WERI-Rb-1 (cell line): ENCODE measurements around the gene NANOG.
"Not testable (repeated sequence)": the region's sequence is repeated elsewhere in the genome, so short reads cannot be mapped to it uniquely, and the experiment has no call there.

ENCODE experiments used
- DNase-seq: peaks from one replicate; pipeline ENCODE4 v3.0.0-alpha.2; 2020
- H3K27ac ChIP-seq: fragments of 250-450 bp; sonication (Bioruptor Pico); 2 replicates; pipeline ENCODE4 v1.5.1; 2020; ENCODE audit warnings: mild to moderate bottlenecking, moderate library complexity
- H3K27me3 ChIP-seq: fragments of 250-450 bp; sonication (Bioruptor Pico); 2 replicates; pipeline ENCODE4 v1.5.1; 2021; ENCODE audit warnings: mild to moderate bottlenecking, low read depth, moderate library complexity; ENCODE audit not compliant: insufficient read depth, severe bottlenecking
- H3K36me3 ChIP-seq: fragments of 250-450 bp; sonication (Bioruptor Pico); 2 replicates; pipeline ENCODE4 v1.5.1; 2020; ENCODE audit warnings: mild to moderate bottlenecking, moderate library complexity
- H3K4me3 ChIP-seq: 2 replicates; pipeline ENCODE4 v1.5.1; 2011; ENCODE audit warnings: low read depth, mild to moderate bottlenecking, control low read depth, low read length
- H3K9me3 ChIP-seq: fragments of 250-450 bp; sonication (Bioruptor Pico); 2 replicates; pipeline ENCODE4 v1.5.1; 2021; ENCODE audit warnings: mild to moderate bottlenecking, moderate library complexity; ENCODE audit not compliant: severe bottlenecking
- TF ChIP-seq, protein P1 (sequence below): IDR thresholded peaks from 2 replicates; pipeline ENCODE4 v1.5.1; 2011; ENCODE audit warnings: low read depth, mild to moderate bottlenecking, control low read depth, inconsistent platforms, low read length

The NANOG gene

DNA sequence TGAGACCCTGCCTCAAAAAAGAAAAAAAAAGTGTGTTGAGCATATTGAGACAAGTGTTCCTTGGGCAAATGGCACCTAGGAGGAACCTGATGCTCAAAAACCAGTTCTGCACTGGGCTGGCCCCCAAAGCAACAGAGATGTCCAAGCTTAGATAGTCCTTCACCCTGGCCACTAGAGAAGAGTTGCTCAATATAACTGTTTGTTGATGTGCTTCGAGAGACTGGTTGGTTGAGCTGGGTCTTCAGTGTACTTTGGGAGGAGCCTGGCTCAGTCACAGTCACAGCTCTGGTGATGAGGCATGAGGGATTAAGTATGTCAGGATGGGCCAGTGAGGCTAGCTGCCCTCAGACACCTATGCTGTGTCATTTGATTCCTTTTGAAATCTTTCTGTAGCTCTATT is 45.5 kb downstream of the NANOG start:
- H3K36me3 ChIP-seq, result no peaks in the 10 kb centered on the region
- TF ChIP-seq, protein P1, sequence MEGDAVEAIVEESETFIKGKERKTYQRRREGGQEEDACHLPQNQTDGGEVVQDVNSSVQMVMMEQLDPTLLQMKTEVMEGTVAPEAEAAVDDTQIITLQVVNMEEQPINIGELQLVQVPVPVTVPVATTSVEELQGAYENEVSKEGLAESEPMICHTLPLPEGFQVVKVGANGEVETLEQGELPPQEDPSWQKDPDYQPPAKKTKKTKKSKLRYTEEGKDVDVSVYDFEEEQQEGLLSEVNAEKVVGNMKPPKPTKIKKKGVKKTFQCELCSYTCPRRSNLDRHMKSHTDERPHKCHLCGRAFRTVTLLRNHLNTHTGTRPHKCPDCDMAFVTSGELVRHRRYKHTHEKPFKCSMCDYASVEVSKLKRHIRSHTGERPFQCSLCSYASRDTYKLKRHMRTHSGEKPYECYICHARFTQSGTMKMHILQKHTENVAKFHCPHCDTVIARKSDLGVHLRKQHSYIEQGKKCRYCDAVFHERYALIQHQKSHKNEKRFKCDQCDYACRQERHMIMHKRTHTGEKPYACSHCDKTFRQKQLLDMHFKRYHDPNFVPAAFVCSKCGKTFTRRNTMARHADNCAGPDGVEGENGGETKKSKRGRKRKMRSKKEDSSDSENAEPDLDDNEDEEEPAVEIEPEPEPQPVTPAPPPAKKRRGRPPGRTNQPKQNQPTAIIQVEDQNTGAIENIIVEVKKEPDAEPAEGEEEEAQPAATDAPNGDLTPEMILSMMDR, result no peak
- H3K27ac ChIP-seq, result no peak overlapping the region
- no peak for DNase-seq
- no peak overlapping the region for H3K4me3 ChIP-seq
- H3K27me3 ChIP-seq, result no peaks in the 10 kb centered on the region
- H3K9me3 ChIP-seq, result no peaks in the 10 kb centered on the region

DNA sequence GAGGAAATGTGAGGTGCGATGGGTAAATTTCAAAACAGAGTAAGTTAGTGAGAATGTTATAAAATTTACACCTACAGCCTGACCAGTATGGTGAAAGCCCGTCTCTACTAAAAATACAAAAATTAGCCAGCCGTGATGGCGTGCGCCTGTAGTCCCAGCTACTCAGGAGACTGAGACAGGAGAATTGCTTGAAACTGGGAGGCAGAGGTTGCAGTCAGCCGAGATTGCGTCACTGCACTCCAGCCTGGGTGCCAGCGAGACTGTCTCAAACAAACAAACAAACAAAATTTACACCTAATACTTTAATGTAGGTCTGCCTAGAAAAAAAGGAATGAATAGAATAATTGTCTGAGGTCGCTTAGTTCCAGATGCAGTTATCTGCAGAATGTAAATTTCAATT is 45.9 kb downstream of the NANOG start:
- DNase-seq, result no peak
- H3K36me3 ChIP-seq, result no peaks in the 10 kb centered on the region
- no peaks in the 10 kb centered on the region for H3K27me3 ChIP-seq
- H3K4me3 ChIP-seq, result no peak overlapping the region
- TF ChIP-seq, protein P1, result no peak
- no peaks in the 10 kb centered on the region for H3K9me3 ChIP-seq
- H3K27ac ChIP-seq, result no peak overlapping the region

DNA sequence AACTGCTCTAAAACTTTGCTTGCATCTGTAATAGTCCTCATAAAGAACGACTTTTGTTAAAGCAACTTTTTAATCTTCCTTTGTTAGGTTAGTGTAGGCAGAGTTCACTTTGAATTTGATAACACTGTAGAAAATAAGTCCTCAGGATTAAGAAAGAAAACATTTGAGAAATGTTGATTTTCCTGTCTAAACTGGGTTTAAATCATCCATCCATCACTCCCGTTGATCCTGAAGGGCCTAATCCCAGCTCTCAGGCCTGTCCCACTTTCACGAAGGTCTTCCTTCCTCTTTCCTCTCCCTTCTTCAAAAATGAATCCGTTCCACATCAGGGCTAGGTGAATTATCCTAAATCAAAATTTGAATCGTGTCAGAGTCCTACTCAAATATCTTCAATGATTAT is 46.6 kb downstream of the NANOG start:
- no peak overlapping the region for H3K27ac ChIP-seq

DNA sequence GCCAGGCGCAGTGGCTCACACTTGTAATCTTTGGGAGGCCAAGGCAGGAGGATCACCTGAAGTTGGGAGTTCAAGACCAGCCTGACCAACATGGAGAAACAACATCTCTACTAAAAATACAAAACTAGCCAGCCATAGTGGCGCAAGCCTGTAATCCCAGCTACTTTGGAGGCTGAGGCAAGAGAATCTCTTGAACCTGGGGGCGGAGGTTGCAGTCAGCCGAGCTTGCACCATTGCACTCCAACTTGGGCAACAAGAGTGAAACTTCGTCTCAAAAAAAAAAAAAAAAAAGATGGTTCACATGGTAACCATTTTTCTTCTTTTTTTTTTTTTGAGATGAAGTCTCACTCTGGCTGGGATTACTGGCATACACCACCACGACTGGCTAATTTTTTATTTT is 48.2 kb downstream of the NANOG start:
- TF ChIP-seq, protein P1, result no peak
- no peak overlapping the region for H3K4me3 ChIP-seq
- H3K27me3 ChIP-seq, result no peaks in the 10 kb centered on the region
- H3K27ac ChIP-seq, result no peak overlapping the region
- no peaks in the 10 kb centered on the region for H3K9me3 ChIP-seq
- DNase-seq, result no peak
- no peaks in the 10 kb centered on the region for H3K36me3 ChIP-seq

More for the DNA sequence above, 46.6 kb downstream of the NANOG start:
- no peak overlapping the region for H3K4me3 ChIP-seq
- no peaks in the 10 kb centered on the region for H3K36me3 ChIP-seq
- DNase-seq, result no peak
- no peaks in the 10 kb centered on the region for H3K27me3 ChIP-seq
- TF ChIP-seq, protein P1, result no peak
- H3K9me3 ChIP-seq, result no peaks in the 10 kb centered on the region

DNA sequence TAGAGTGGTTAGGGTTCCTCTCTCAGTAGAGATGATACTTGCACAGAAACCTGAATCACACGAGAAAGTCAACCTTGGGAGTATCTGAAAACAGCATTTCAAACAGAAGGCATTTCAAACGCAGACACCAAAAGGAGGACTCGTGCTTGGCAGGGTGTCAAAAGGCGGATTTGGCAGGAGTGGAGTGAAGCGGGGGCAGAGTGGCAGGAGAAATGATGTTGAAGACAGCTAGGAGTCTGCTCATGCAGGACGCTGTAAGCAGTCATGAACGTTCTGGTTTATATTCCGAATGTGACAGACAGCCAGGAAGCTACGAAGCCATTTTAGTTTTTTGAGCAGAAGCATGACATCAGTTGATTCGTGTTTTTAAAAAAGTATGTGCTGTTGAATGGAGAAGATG is 50.0 kb downstream of the NANOG start:
- H3K36me3 ChIP-seq, H3K27ac ChIP-seq, DNase-seq, H3K27me3 ChIP-seq, H3K9me3 ChIP-seq, H3K4me3 ChIP-seq: not testable (repeated sequence)

DNA sequence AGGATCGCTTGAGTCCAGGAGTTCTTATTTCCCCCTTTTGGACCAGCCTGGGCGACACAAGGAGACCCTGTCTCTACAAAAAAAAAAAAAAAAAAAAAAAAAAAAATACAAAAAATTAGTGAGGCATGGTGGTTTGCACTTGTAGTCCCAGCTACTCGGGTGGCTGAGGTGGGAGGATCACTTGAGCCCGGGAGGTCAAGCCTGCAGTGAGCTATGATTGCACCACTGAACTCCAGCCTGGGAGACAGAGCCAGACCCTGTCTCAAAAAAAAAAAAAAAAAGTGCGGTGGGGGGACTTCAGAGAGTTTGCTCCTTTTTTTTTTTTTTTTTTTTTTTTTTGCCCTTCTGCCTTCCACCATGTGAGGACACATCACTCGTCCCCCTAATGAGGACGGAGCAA is 50.6 kb downstream of the NANOG start:
- not testable (repeated sequence) for H3K27me3 ChIP-seq, DNase-seq, H3K27ac ChIP-seq, H3K9me3 ChIP-seq, H3K36me3 ChIP-seq, H3K4me3 ChIP-seq

DNA sequence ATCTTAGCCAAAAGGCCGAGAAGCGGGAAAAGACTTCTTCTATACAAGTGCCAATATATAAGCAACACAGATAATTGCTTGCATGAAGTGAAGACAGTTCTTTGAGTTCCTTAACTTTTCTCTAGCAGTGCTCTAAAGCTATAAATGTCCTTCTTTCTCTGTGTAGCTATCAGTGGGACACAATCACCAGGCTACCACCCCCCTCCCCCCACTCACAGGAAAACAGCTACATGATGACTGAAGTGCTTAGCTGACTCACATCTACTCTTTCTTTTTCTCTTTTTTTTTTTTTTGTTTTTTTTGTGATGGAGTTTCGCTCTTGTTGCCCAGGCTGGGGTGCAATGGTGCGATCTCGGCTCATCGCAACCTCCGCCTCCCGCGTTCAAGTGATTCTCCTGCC is 53.2 kb downstream of the NANOG start:
- not testable (repeated sequence) for H3K36me3 ChIP-seq, DNase-seq, H3K9me3 ChIP-seq, H3K27ac ChIP-seq, H3K27me3 ChIP-seq, H3K4me3 ChIP-seq

DNA sequence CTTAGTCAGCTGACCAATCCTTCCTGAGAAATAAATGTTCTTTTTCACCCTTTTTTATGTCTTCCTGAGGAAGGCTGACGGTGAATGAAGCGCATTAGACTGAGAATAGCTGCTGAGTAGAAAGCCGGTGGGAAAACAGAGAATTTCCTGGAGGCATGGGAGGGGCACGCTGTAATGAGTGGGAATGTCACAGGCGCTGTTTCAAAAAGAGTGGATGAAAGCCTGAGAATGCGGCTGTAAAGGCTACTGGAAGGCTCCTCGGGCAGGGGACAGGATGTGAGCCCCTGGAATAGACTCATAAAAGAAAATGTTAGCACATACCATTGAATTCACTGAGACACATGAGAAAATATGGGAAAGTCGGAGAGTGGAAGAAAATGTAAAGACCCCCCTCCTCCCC is 53.9 kb downstream of the NANOG start:
- not testable (repeated sequence) for H3K27me3 ChIP-seq, DNase-seq, H3K4me3 ChIP-seq, H3K9me3 ChIP-seq, H3K27ac ChIP-seq, H3K36me3 ChIP-seq

DNA sequence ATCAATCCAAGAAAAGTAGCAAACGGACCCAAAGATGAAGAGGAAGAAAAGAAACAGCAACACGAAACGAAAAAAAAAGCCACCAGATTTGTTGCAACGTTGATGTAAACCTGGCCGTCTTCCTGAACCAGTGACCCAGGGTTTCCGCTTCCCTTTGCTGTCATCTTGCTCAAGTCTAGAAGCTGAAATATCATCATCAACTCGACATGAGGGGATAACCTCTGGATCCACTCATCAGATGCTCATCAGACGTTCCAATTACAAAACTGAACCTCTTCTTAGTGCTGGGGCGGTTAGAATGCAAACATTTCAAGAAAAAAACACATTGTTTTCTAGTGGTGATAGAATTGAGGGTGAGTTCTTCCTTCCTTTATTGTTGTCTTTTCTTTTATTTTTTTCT is 54.4 kb downstream of the NANOG start:
- H3K27me3 ChIP-seq, H3K9me3 ChIP-seq, H3K36me3 ChIP-seq, DNase-seq, H3K4me3 ChIP-seq, H3K27ac ChIP-seq: not testable (repeated sequence)
